ENCODE data around the gene FUBP1.

The FUBP1 gene

DNA sequence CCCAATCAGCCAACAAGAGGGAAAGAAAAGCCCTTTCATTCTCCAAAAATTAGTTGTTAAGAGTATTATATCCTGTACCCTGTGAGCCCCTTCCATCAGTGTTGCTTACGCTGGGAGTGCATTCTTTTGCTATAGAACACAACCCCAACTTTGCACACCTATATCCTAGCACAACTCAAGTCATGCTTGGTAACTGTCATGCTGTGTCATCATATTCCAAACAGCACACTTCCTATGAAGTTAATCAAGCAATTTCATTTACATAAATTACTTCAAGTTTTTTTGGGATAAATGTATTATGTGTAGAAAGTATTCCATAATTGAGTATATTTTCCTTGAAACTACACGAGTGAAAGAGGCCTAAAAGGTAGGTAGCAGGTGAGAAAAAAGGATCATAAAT is 20.0 kb downstream of the FUBP1 start:
- no peak overlapping the region for H3K4me3 ChIP-seq
- DNase-seq (ENCODE audit: low spot score): no peak
- TF ChIP-seq, protein P1, sequence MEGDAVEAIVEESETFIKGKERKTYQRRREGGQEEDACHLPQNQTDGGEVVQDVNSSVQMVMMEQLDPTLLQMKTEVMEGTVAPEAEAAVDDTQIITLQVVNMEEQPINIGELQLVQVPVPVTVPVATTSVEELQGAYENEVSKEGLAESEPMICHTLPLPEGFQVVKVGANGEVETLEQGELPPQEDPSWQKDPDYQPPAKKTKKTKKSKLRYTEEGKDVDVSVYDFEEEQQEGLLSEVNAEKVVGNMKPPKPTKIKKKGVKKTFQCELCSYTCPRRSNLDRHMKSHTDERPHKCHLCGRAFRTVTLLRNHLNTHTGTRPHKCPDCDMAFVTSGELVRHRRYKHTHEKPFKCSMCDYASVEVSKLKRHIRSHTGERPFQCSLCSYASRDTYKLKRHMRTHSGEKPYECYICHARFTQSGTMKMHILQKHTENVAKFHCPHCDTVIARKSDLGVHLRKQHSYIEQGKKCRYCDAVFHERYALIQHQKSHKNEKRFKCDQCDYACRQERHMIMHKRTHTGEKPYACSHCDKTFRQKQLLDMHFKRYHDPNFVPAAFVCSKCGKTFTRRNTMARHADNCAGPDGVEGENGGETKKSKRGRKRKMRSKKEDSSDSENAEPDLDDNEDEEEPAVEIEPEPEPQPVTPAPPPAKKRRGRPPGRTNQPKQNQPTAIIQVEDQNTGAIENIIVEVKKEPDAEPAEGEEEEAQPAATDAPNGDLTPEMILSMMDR (IDR thresholded peaks at IDR 0.05): no peak

DNA sequence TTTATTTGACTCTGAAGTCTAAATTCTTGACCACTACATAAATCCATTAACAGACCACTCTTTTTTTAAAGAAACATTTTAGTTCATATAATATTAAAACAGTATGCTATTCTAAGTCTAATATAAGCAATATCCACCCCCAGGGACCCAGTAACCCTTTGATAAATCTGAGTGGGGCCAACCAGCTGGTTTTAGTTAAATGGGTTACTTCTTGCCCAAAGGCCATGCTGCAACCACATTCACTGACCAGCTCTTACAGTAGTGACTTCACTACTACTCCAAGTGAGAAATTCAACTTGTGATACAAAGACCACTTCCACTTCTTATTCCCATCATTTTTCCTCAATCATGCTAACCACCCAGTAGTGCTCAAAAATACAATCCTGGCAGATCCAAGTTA is 20.5 kb downstream of the FUBP1 start:
- no peak for DNase-seq (ENCODE audit: low spot score)
- TF ChIP-seq, protein P1 (IDR thresholded peaks at IDR 0.05): no peak
- Histone ChIP-seq H3K27ac (no peak overlapping the region), H3K4me3 (no peak overlapping the region)

More for the DNA sequence above, 20.0 kb downstream of the FUBP1 start:
- H3K27ac ChIP-seq: no peak overlapping the region

DNA sequence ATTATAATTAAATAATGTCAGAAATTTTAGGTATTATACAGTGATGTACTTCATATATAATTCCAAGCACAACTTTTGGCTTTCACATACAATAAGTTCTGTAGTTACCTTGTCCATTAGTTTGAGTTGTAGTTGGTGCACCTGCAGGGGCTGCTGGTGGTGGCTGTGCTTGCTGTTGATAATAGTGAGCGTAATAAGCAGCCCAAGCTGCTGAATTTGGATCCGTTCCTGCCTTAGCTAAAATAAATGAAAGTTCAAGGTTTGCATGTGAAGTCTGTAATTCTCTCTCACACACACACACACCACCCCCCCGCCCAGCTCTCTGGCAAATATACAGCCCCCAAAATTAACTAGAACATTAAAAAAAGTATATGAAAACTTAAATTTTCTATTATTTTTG is 22.4 kb downstream of the FUBP1 start:
- Histone ChIP-seq H3K4me3 (no peak overlapping the region), H3K27ac (no peak overlapping the region)
- TF ChIP-seq, protein P1 (IDR thresholded peaks at IDR 0.05): no peak
- no peak for DNase-seq (ENCODE audit: low spot score)

DNA sequence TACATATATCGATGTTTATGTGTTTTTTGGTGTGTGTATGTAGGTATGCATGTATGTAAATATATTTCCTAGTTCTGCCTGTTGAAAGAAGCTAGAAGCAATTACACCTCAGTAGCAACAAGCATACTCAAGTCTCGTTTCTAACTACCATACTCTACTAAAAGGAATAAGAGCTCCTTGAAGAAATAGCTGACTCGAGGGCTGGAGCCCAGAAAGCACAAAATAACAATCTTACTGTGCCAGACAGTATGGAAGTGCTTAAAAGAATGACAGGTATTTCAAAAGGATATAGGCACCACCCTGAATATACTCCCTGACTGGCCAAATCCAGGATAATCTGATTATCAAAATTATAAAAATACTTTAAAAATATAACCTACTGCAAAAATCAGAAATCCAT is 23.2 kb downstream of the FUBP1 start:
- no peak overlapping the region for H3K27ac ChIP-seq
- TF ChIP-seq, protein P1 (IDR thresholded peaks at IDR 0.05): no peak
- DNase-seq (ENCODE audit: low spot score): no peak
- no peak overlapping the region for H3K4me3 ChIP-seq

DNA sequence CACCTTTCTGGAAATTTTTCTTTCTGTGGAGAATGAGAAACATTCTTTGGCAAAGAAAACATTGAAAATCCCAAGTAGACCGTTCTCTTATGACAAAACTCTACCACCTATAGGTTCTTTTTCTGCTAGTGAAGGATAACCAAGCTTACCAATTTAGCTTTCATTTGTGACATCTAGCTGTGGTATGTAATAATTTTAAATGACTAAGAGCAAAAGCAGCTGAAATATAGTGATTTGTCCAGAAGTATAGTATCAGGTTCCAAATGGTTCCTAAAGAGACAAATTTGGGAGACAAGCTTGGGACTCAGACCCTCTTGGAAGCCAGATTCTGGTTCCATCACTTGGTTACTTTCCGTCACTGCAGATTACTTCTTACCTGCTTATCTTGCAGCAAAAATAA is 24.4 kb downstream of the FUBP1 start:
- TF ChIP-seq, protein P1 (IDR thresholded peaks at IDR 0.05): no peak
- H3K27ac ChIP-seq: no peak overlapping the region
- no peak overlapping the region for H3K4me3 ChIP-seq
- no peak for DNase-seq (ENCODE audit: low spot score)

DNA sequence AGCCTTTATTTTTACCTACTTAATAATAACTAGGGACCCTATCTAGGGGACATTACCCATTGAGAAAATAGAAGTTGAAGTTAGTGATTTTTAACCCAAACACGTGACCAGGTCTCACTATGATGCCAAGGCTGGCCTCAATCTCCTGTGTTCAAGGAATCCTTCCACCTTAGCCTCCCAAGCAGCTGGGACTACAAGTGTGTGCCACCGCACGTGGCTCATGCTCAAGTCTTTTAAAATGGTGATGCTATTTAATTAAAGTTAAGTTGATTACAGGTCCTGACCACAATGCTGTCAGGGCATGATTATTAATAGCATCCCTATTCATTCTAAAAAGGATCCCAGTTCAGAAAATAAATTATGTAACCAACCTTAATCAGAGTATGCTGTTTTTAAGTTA is 25.0 kb downstream of the FUBP1 start:
- Histone ChIP-seq H3K27ac (no peak overlapping the region), H3K4me3 (no peak overlapping the region)
- TF ChIP-seq, protein P1 (IDR thresholded peaks at IDR 0.05): no peak
- no peak for DNase-seq (ENCODE audit: low spot score)

DNA sequence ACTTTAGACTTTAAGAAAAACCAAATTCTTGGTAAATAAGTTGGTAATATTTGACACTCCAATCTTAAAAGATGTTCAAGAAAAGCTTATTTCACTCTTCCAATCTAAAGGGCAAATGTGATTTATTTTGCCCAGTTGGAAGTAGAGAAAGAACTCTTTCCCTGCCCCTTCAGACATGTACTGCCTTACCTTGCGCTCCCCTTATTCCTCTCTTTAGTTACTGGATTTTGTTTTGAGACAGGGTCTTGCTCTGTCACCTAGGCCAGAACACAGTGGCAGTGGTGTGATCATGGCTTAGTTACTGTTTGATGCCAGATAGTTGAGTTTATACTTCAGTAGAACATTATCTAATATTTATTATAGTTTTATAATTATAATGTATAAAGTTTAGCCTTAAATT is 27.5 kb downstream of the FUBP1 start:
- Histone ChIP-seq H3K4me3 (no peak overlapping the region), H3K27ac (no peak overlapping the region)
- TF ChIP-seq, protein P1 (IDR thresholded peaks at IDR 0.05): no peak
- DNase-seq (ENCODE audit: low spot score): no peak
